ENCODE results near the gene CTDP1. TPM values are rescaled to one million over a fixed set of nuclear protein-coding genes. Genes with fewer than 3 reads are reported as not detected.
A peak's percentile ranks its signal among the peaks of the same experiment; 100 is the strongest.
"Not testable (repeated sequence)": the region's sequence is repeated elsewhere in the genome, so short reads cannot be mapped to it uniquely, and the experiment has no call there.

CTDP1 gene
- total RNA-seq, 2 experiments from 2014 or later: 36.7 to 45.5 TPM

GRCh38 chr18:79708412-79708811, 28.8 kb downstream of the CTDP1 start:
- ATAC-seq: no peak
- POLR2A ChIA-PET: no interaction called here
- intact Hi-C loops (cut with DNase I, micrococcal nuclease): no loop called here

GRCh38 chr18:79712206-79712857, 32.7 kb downstream of the CTDP1 start:
- ChIA-PET CTCF (no interaction called here), POLR2A (no interaction called here)
- H3K9me3 Mint-ChIP-seq (ENCODE audit: low read depth): no peaks in the 10 kb centered on the region
- peaks cover 3% of the 10 kb centered on the region for H3K4me1 Mint-ChIP-seq
- peaks cover 29% of the 10 kb centered on the region for H3K36me3 Mint-ChIP-seq (ENCODE audit: low read depth)
- no peak for ATAC-seq
- intact Hi-C loops (cut with DNase I, micrococcal nuclease): no loop called here
- H3K4me3 Mint-ChIP-seq: no peak overlapping the region
- no peak for DNase-seq
- H3K27ac Mint-ChIP-seq: no peak overlapping the region
- no peaks in the 10 kb centered on the region for H3K27me3 Mint-ChIP-seq

More at GRCh38 chr18:79708412-79708811, 28.8 kb downstream of the CTDP1 start:
- no peak for DNase-seq
- H3K9me3 Mint-ChIP-seq (ENCODE audit: low read depth): no peaks in the 10 kb centered on the region
- no peaks in the 10 kb centered on the region for H3K4me1 Mint-ChIP-seq
- no peaks in the 10 kb centered on the region for H3K27me3 Mint-ChIP-seq
- H3K4me3 Mint-ChIP-seq: no peak overlapping the region
- CTCF ChIA-PET: no interaction called here
- peaks cover 42% of the 10 kb centered on the region for H3K36me3 Mint-ChIP-seq (ENCODE audit: low read depth)
- H3K27ac Mint-ChIP-seq: no peak overlapping the region

GRCh38 chr18:79713341-79713740, 33.7 kb downstream of the CTDP1 start:
- intact Hi-C loops (cut with DNase I, micrococcal nuclease): no loop called here
- DNase-seq: no peak
- Mint-ChIP-seq H3K27ac (no peak overlapping the region), H3K4me1 (peaks cover 3% of the 10 kb centered on the region), H3K4me3 (no peak overlapping the region), H3K27me3 (no peaks in the 10 kb centered on the region), H3K9me3 (ENCODE audit: low read depth) (no peaks in the 10 kb centered on the region), H3K36me3 (ENCODE audit: low read depth) (peaks cover 34% of the 10 kb centered on the region)
- no peak for ATAC-seq
- ChIA-PET POLR2A (no interaction called here), CTCF (interaction anchor here (0.6 kb wide), 1 partner anchor 152 kb away, joined by 3 read pairs; no protein-coding TSS in a partner anchor)

DNA sequence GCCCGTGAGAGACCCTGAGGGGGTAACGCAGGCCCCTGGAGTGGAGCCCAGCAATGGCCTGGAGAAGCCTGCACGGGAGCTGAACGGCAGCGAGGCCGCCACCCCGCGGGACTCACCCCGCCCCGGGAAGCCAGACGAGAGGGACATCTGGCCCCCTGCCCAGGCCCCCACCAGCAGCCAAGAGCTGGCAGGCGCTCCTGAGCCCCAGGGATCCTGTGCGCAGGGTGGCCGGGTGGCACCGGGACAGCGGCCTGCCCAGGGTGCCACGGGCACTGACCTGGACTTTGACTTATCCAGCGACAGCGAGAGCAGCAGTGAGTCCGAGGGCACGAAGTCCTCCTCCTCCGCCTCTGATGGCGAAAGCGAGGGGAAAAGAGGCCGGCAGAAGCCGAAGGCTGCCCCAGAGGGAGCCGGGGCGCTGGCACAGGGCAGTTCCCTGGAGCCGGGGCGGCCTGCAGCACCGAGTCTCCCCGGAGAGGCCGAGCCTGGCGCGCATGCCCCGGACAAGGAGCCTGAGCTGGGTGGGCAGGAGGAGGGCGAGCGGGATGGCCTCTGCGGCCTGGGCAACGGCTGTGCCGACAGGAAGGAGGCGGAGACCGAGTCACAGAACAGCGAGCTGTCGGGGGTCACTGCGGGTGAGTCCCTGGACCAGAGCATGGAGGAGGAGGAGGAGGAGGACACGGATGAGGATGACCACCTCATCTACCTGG, 35.1 kb downstream of the CTDP1 start:
- ATAC-seq (no peak), DNase-seq (no peak)
- Mint-ChIP-seq H3K27ac (no peak overlapping the region), H3K9me3 (ENCODE audit: low read depth) (peaks cover 1% of the 10 kb centered on the region), H3K4me3 (no peak overlapping the region), H3K27me3 (no peaks in the 10 kb centered on the region), H3K4me1 (peaks cover 3% of the 10 kb centered on the region), H3K36me3 (ENCODE audit: low read depth) (peaks cover 46% of the 10 kb centered on the region)
- ChIA-PET CTCF (no interaction called here), POLR2A (no interaction called here)
- intact Hi-C loops (cut with DNase I, micrococcal nuclease): no loop called here

DNA sequence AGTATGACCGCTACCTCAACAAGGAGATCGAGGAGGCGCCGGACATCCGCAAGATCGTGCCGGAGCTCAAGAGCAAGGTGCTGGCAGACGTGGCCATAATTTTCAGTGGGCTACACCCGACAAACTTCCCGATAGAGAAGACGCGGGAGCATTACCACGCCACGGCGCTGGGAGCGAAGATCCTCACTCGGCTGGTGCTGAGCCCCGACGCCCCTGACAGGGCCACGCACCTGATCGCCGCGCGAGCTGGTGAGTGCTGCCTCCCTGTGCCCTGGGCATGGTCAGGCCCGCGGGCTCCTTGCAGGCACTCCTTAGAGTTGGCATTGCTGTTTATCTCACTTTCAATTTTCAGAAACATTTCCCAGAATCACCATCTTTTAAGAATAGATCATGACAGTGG, 35.7 kb downstream of the CTDP1 start:
- POLR2A ChIA-PET: no interaction called here
- Mint-ChIP-seq H3K36me3 (ENCODE audit: low read depth) (peaks cover 48% of the 10 kb centered on the region), H3K9me3 (ENCODE audit: low read depth) (peaks cover 1% of the 10 kb centered on the region), H3K27ac (no peak overlapping the region), H3K27me3 (no peaks in the 10 kb centered on the region), H3K4me1 (peaks cover 3% of the 10 kb centered on the region), H3K4me3 (no peak overlapping the region)
- ATAC-seq: no peak
- no peak for DNase-seq
- intact Hi-C loops (cut with DNase I, micrococcal nuclease): no loop called here
- CTCF ChIA-PET: no interaction called here

DNA sequence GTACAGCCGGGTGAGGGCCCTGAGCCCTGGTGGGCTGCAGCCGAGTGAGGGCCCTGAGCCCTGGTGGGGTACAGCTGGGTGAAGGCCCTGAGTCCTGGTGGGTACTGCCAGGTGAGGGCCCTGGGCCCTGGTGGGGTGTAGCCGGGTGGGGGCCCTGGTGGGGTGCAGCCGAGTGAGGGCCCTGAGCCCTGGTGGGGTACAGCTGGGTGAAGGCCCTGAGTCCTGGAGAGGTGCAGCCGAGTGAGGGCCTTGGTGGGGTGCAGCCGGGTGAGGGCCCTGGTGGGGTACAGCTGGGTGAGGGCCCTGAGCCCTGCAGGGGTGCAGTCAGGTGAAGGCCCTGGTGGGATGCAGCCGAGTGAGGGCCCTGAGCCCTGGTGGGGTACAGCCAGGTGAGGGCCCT, 37.5 kb downstream of the CTDP1 start:
- Mint-ChIP-seq H3K36me3 (ENCODE audit: low read depth) (peaks cover 55% of the 10 kb centered on the region), H3K4me3 (no peak overlapping the region), H3K4me1 (peaks cover 3% of the 10 kb centered on the region), H3K9me3 (ENCODE audit: low read depth) (peaks cover 1% of the 10 kb centered on the region), H3K27ac (no peak overlapping the region), H3K27me3 (no peaks in the 10 kb centered on the region)
- ATAC-seq: no peak
- ChIA-PET POLR2A (no interaction called here), CTCF (no interaction called here)
- intact Hi-C loops (cut with DNase I, micrococcal nuclease): no loop called here
- DNase-seq: no peak

DNA sequence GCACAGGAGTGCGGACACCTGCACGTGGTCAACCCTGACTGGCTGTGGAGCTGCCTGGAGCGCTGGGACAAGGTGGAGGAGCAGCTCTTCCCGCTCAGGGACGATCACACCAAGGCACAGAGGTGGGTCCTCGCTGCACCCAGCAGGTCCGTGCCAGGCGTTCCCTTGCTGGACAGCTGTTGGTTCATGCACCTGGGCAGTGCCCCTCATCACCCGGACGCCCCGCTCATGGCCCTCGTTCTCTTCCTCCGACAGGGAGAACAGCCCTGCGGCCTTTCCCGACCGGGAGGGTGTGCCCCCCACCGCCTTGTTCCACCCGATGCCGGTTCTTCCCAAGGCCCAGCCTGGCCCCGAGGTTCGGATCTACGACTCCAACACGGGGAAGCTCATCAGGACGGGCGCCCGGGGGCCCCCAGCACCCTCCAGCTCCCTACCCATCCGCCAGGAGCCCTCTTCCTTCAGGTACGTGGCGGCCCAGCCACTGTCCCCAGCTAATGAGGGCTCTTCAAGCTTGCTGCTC, 38.0 kb downstream of the CTDP1 start:
- Mint-ChIP-seq H3K27ac (no peak overlapping the region), H3K27me3 (no peaks in the 10 kb centered on the region), H3K9me3 (ENCODE audit: low read depth) (peaks cover 1% of the 10 kb centered on the region), H3K4me3 (no peak overlapping the region), H3K36me3 (ENCODE audit: low read depth) (peaks cover 52% of the 10 kb centered on the region), H3K4me1 (peaks cover 3% of the 10 kb centered on the region)
- no peak for ATAC-seq
- intact Hi-C loops (cut with DNase I, micrococcal nuclease): no loop called here
- ChIA-PET POLR2A (no interaction called here), CTCF (no interaction called here)
- DNase-seq: no peak

DNA sequence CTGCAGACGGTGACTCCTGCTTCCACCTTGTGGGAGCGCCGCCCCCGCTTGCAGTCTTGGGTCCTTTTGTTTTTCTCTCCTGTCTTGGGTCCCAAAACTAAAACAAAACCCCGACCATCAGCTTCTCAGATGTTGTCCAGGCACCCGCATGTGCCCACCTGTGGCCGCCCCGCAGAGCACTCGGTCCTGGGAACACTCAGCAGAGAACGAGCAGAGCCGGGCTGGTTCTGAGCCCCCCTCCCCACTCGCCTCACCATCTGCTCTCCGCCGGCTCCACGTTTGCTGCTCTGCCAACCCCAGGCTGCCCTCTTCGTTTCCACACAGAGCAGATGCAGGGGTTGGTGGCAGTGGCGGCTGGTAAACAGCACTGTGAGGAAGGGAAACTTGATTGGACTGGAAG, 38.5 kb downstream of the CTDP1 start:
- POLR2A ChIA-PET: no interaction called here
- DNase-seq (no peak), ATAC-seq (peak; percentile 19)
- peaks cover 1% of the 10 kb centered on the region for H3K9me3 Mint-ChIP-seq (ENCODE audit: low read depth)
- H3K4me3 Mint-ChIP-seq: no peak overlapping the region
- CTCF ChIA-PET: no interaction called here
- peaks cover 3% of the 10 kb centered on the region for H3K4me1 Mint-ChIP-seq
- intact Hi-C loops (cut with DNase I, micrococcal nuclease): no loop called here
- peaks cover 51% of the 10 kb centered on the region for H3K36me3 Mint-ChIP-seq (ENCODE audit: low read depth)
- H3K27me3 Mint-ChIP-seq: no peaks in the 10 kb centered on the region
- no peak overlapping the region for H3K27ac Mint-ChIP-seq

- peaks cover 1% of the 10 kb centered on the region for H3K9me3 Mint-ChIP-seq (ENCODE audit: low read depth)
- peaks cover 3% of the 10 kb centered on the region for H3K4me1 Mint-ChIP-seq
- CTCF ChIA-PET: no interaction called here
- no peaks in the 10 kb centered on the region for H3K27me3 Mint-ChIP-seq
- H3K36me3 Mint-ChIP-seq (ENCODE audit: low read depth): peaks cover 53% of the 10 kb centered on the region
- intact Hi-C loops (cut with DNase I, micrococcal nuclease): no loop called here
- ATAC-seq (peak; percentile 16), DNase-seq (no peak)
- POLR2A ChIA-PET: no interaction called here
- H3K4me3 Mint-ChIP-seq: no peak overlapping the region
- H3K27ac Mint-ChIP-seq: no peak overlapping the region
Measured at GRCh38 chr18:79718878-79719477, 39.4 kb downstream of the CTDP1 start.

GRCh38 chr18:79719478-79720358, 40.1 kb downstream of the CTDP1 start:
- H3K4me3 Mint-ChIP-seq; H3K4me1 Mint-ChIP-seq; ATAC-seq; DNase-seq; intact Hi-C loops (cut with DNase I, micrococcal nuclease); CTCF ChIA-PET; POLR2A ChIA-PET; H3K9me3 Mint-ChIP-seq (ENCODE audit: low read depth); H3K27me3 Mint-ChIP-seq; H3K27ac Mint-ChIP-seq: not testable (repeated sequence)
- peaks cover 59% of the 10 kb centered on the region for H3K36me3 Mint-ChIP-seq (ENCODE audit: low read depth)

DNA sequence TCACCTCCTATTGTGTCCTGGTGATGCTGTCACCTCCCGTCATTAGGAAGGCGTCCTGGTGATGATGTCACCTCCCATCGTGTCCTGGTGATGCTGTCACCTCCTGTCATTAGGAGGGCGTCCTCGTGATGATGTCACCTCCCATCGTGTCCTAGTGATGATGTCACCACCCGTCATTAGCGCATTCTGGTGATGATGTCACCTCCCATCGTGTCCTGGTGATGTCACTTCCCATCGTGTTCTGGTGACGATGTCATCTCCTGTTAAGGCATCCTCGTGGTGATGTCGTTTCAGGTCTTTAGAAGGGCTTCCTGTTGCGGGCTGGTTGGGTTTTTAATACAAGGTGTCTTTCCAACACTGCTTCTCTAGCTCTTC, 40.7 kb downstream of the CTDP1 start:
- CTCF ChIA-PET: no interaction called here

More for the DNA sequence above, 40.7 kb downstream of the CTDP1 start:
- Mint-ChIP-seq H3K36me3 (ENCODE audit: low read depth) (peaks cover 60% of the 10 kb centered on the region), H3K27me3 (no peaks in the 10 kb centered on the region), H3K27ac (no peak overlapping the region), H3K4me3 (no peak overlapping the region), H3K9me3 (ENCODE audit: low read depth) (peaks cover 1% of the 10 kb centered on the region), H3K4me1 (peaks cover 4% of the 10 kb centered on the region)
- no peak for ATAC-seq
- peak; percentile 47 for DNase-seq
- POLR2A ChIA-PET: no interaction called here
- intact Hi-C loops (cut with DNase I, micrococcal nuclease): no loop called here
